GM18508 (cell line): ENCODE results near the gene MRRF.
"Not testable (repeated sequence)": the region's sequence is repeated elsewhere in the genome, so short reads cannot be mapped to it uniquely, and the experiment has no call there.

Experiments used
- ATAC-seq: cut with Tn5 transposase; IDR thresholded peaks from one replicate; pipeline ENCODE4 v1.9.1; 2021; ENCODE audit warnings: moderate number of reproducible peaks; ENCODE audit not compliant: insufficient read depth, unreplicated experiment

Gene MRRF

GRCh38 chr9:122327175-122327574 lies 62.5 kb downstream of the MRRF start:
- no peak for ATAC-seq

- no peak for ATAC-seq
These were observed 64.9 kb downstream of the MRRF start for GRCh38 chr9:122329597-122329996.

- ATAC-seq: not testable (repeated sequence)
These were observed 65.8 kb downstream of the MRRF start for GRCh38 chr9:122330466-122330865.

- ATAC-seq: no peak
These were observed 66.8 kb downstream of the MRRF start for GRCh38 chr9:122331523-122331927.

- no peak for ATAC-seq
These were observed 67.4 kb downstream of the MRRF start for GRCh38 chr9:122332083-122332482.

GRCh38 chr9:122332644-122333043 lies 68.0 kb downstream of the MRRF start:
- no peak for ATAC-seq

- no peak for ATAC-seq
These were observed 68.6 kb downstream of the MRRF start for GRCh38 chr9:122333169-122333808.

GRCh38 chr9:122334916-122335315 lies 70.2 kb downstream of the MRRF start:
- ATAC-seq: no peak

- no peak for ATAC-seq
These were observed 71.5 kb downstream of the MRRF start for GRCh38 chr9:122336189-122336588.

- ATAC-seq: no peak
These were observed 72.3 kb downstream of the MRRF start for GRCh38 chr9:122336866-122337555.

- ATAC-seq: no peak
These were observed 72.9 kb downstream of the MRRF start for GRCh38 chr9:122337556-122337929.

- ATAC-seq: no peak
These were observed 73.9 kb downstream of the MRRF start for GRCh38 chr9:122338536-122338935.

- no peak for ATAC-seq
These were observed 74.3 kb downstream of the MRRF start for GRCh38 chr9:122338994-122339393.

GRCh38 chr9:122339579-122339978 lies 74.9 kb downstream of the MRRF start:
- no peak for ATAC-seq

- ATAC-seq: no peak
These were observed 75.5 kb downstream of the MRRF start for GRCh38 chr9:122340161-122340560.

- ATAC-seq: no peak
These were observed 77.8 kb downstream of the MRRF start for GRCh38 chr9:122342323-122343050.

GRCh38 chr9:122346478-122347347 lies 82.0 kb downstream of the MRRF start:
- ATAC-seq: no peak

GRCh38 chr9:122347348-122348287 lies 82.9 kb downstream of the MRRF start:
- no peak for ATAC-seq

GRCh38 chr9:122348288-122348777 lies 83.7 kb downstream of the MRRF start:
- ATAC-seq: no peak
